Endothelial cell of umbilical vein (primary cell): ENCODE measurements around the gene SLC22A17. TPM values are rescaled to one million over a fixed set of nuclear protein-coding genes. Genes with fewer than 3 reads are reported as not detected.

Source experiments
- BruUV-seq: library from RNA; stranded (reverse); fragments of 400-500 nt; replicated peaks from 2 replicates; lab custom pipeline; 2021; lab: Mats Ljungman, UMichigan
- CTCF ChIA-PET: fragments of 300-600, 350-600 bp; sonication (Branson Sonifier 250); formaldehyde crosslinking; loops from one replicate; lab custom pipeline; 2021; ENCODE audit warnings: antibody characterized with exemption, inconsistent platforms; lab: Charles Lee
- POLR2A ChIA-PET: fragments of 300-600, 350-600 bp; sonication (Branson Sonifier 250); formaldehyde crosslinking; loops from one replicate; lab custom pipeline; 2021; ENCODE audit warnings: antibody characterized with exemption, inconsistent platforms; lab: Charles Lee
- DNase-seq: peaks from one replicate; pipeline ENCODE4 v3.0.0-alpha.2; 2011; ENCODE audit warnings: low read depth, low spot score
- FAIRE-seq: peaks from 2 replicates; lab custom pipeline; 2011; peaks lifted over from hg19 to GRCh38; lab: Jason Lieb, UNC
- H2AFZ ChIP-seq: 2 replicates; pipeline ENCODE4 v1.6.0; 2012; ENCODE audit warnings: low read depth, low read length, control low read depth, inconsistent platforms
- H3K27ac ChIP-seq: 2 replicates; pipeline ENCODE4 v1.5.1; 2011; ENCODE audit warnings: low read depth, mild to moderate bottlenecking, control low read depth, low read length, moderate library complexity; ENCODE audit not compliant: insufficient read depth
- H3K27me3 ChIP-seq, 2 experiments: 2 replicates each; pipeline versions ENCODE4 v1.6.0 to v1.6.1; 2011; ENCODE audit warnings: low read length in 2 of 2, mixed read lengths in 1 of 2; ENCODE audit not compliant: control insufficient read depth in 2 of 2, insufficient read depth in 2 of 2
- H3K36me3 ChIP-seq, 2 experiments: 2 replicates in 1 of 2; 3 replicates in 1 of 2; pipeline ENCODE4 v1.5.1; 2011; ENCODE audit warnings: low read length in 2 of 2, mild to moderate bottlenecking in 1 of 2, moderate library complexity in 1 of 2; ENCODE audit not compliant: control insufficient read depth in 2 of 2, insufficient read depth in 2 of 2; ENCODE audit errors: extremely low read depth in 1 of 2
- H3K4me1 ChIP-seq: 3 replicates; pipeline ENCODE4 v1.5.1; 2011; ENCODE audit warnings: mild to moderate bottlenecking, low read length; ENCODE audit not compliant: control insufficient read depth, insufficient read depth; ENCODE audit errors: extremely low read depth
- H3K4me2 ChIP-seq: 2 replicates; pipeline ENCODE4 v1.6.1; 2011; ENCODE audit warnings: low read length, control low read depth, mixed read lengths; ENCODE audit not compliant: insufficient read depth
- H3K4me3 ChIP-seq, 3 experiments: fragments of 200-600 bp in 1 of 3; sonication (generic), shearing (Covaris generic) in 1 of 3; replicated peaks in 1 of 3; 2 replicates each; pipeline ENCODE4 v1.5.1; 2011 to 2016; ENCODE audit warnings: control low read depth in 3 of 3, low read length in 3 of 3, mild to moderate bottlenecking in 2 of 3, inconsistent platforms in 1 of 3, low read depth in 1 of 3, moderate library complexity in 1 of 3; ENCODE audit not compliant: insufficient read depth in 1 of 3
- H3K79me2 ChIP-seq: 2 replicates; pipeline ENCODE4 v1.6.0; 2012; ENCODE audit warnings: low read length, inconsistent platforms; ENCODE audit not compliant: control insufficient read depth, insufficient read depth
- H3K9ac ChIP-seq: replicated peaks from 2 replicates; pipeline ENCODE3; 2011; ENCODE audit warnings: low read length, control low read depth; ENCODE audit not compliant: insufficient read depth; ENCODE audit errors: extremely low read depth
- H3K9me1 ChIP-seq: replicated peaks from 3 replicates; pipeline ENCODE4 v1.6.0; 2011; ENCODE audit warnings: mild to moderate bottlenecking, low read length; ENCODE audit not compliant: control insufficient read depth, insufficient read depth; ENCODE audit errors: extremely low read depth
- H3K9me3 ChIP-seq: replicated peaks from 2 replicates; pipeline ENCODE4 v1.5.1; 2012; ENCODE audit warnings: low read length, inconsistent platforms; ENCODE audit not compliant: control insufficient read depth, insufficient read depth
- H4K20me1 ChIP-seq: replicated peaks from 2 replicates; pipeline ENCODE3; 2011; ENCODE audit warnings: mild to moderate bottlenecking, low read length; ENCODE audit not compliant: control insufficient read depth, insufficient read depth; ENCODE audit errors: extremely low read depth
- EZH2 ChIP-seq: IDR thresholded peaks from 2 replicates; pipeline ENCODE4 v1.6.1; 2012; ENCODE audit warnings: borderline replicate concordance, low read depth, mild to moderate bottlenecking, moderate library complexity, low read length, inconsistent platforms; ENCODE audit not compliant: severe bottlenecking
- FOS ChIP-seq: IDR thresholded peaks from 2 replicates; pipeline ENCODE4 v1.6.1; 2011; ENCODE audit warnings: mild to moderate bottlenecking, low read length, moderate library complexity, borderline replicate concordance; ENCODE audit not compliant: insufficient read depth
- GATA2 ChIP-seq: IDR thresholded peaks from 2 replicates; pipeline ENCODE4 v1.7.0; 2011; ENCODE audit warnings: low read depth, mild to moderate bottlenecking, moderate library complexity, mixed read lengths, low read length; ENCODE audit not compliant: insufficient read length, insufficient read depth
- JUN ChIP-seq: IDR thresholded peaks from 2 replicates; pipeline ENCODE4 v1.6.1; 2011; ENCODE audit warnings: borderline replicate concordance, low read depth; ENCODE audit not compliant: insufficient read length, insufficient read depth
- MYC ChIP-seq: IDR thresholded peaks from one replicate; pipeline ENCODE4 v1.6.1; 2011; ENCODE audit warnings: mild to moderate bottlenecking, low read depth, low read length
- POLR2A ChIP-seq: IDR thresholded peaks from 2 replicates; pipeline ENCODE4 v1.6.1; 2012; ENCODE audit warnings: low read depth, mild to moderate bottlenecking, control low read depth, low read length
- POLR2AphosphoS5 ChIP-seq: IDR thresholded peaks from 2 replicates; pipeline ENCODE4 v1.6.1; 2012; ENCODE audit warnings: low read depth, mild to moderate bottlenecking, control low read depth, low read length, moderate library complexity; ENCODE audit not compliant: insufficient read depth
- dilution Hi-C: fragments of 300-500 bp; cut with MboI; formaldehyde crosslinking; loops from one replicate; pipeline ENCODE4 v1.15.0; 2019; ENCODE audit warnings: low sequenced_read_pairs; ENCODE audit not compliant: extremely low pct_ligation_motif_present
- intact Hi-C: fragments of 100-400 bp; cut with micrococcal nuclease; formaldehyde crosslinking; loops from one replicate; pipeline ENCODE4 v1.10.0; 2022
- polyA plus RNA-seq, 4 experiments: library from polyadenylated mRNA; depleted of rRNA in 3 of 4; stranded (reverse) in 3 of 4; unstranded in 1 of 4; fragments of >200 nt; gene quantifications; 2 replicates each; pipeline versions ENCODE4 v1.2.1 to v1.2.3, GENCODE V29; 2011 to 2012; ENCODE audit warnings: missing spikeins in 1 of 4
- total RNA-seq: library from RNA; stranded (reverse); gene quantifications from 2 replicates; pipeline ENCODE4 v1.2.3, GENCODE V29; 2021
- TF ChIP-seq, protein P1 (sequence below): IDR thresholded peaks from 2 replicates; pipeline ENCODE4 v1.6.1; 2011; ENCODE audit not compliant: insufficient read depth, insufficient read length
- TF ChIP-seq, protein P2 (sequence below), 2 donors: IDR thresholded peaks; 1 replicate in 1 of 2; 2 replicates in 1 of 2; pipeline ENCODE4 v1.5.1; 2011; ENCODE audit warnings: low read length in 2 of 2, mild to moderate bottlenecking in 2 of 2, moderate library complexity in 2 of 2, control low read depth in 1 of 2, inconsistent platforms in 1 of 2, low read depth in 1 of 2; ENCODE audit not compliant: insufficient read depth in 1 of 2; ENCODE audit errors: extremely low read depth in 1 of 2

SLC22A17 gene
- total and polyA plus RNA-seq, 2 donors (not counting 3 experiments of a cell fraction or from before 2014, with no cell fraction given): 2.9 to 4.6 TPM

DNA sequence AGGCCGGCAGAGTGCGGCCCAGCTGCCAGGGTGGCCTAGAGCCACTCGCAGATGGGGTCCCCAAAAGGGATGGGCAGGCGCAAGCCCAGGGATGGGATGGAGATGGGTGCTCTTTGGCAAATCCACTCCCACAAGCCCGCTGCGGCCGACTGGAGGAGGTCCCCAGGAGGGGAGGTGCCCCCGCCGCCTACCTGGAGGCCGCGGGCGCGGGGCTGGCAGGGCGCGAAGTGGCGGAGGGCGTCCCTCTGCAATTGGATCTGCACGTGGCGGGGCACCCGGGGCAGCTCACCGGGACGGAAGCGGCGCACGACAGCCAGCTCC, 50.8 kb downstream of the SLC22A17 start:
- FAIRE-seq: no peak
- H3K79me2 ChIP-seq: peaks cover 4% of the 10 kb centered on the region
- no peaks in the 10 kb centered on the region for H4K20me1 ChIP-seq
- peak overlapping the region; percentile 38 for H3K27ac ChIP-seq
- H3K36me3 ChIP-seq: no peaks in the 10 kb centered on the region
- TF ChIP-seq FOS: no peak
- TF ChIP-seq, protein P1, sequence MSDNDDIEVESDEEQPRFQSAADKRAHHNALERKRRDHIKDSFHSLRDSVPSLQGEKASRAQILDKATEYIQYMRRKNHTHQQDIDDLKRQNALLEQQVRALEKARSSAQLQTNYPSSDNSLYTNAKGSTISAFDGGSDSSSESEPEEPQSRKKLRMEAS: no peak
- TF ChIP-seq, protein P2, sequence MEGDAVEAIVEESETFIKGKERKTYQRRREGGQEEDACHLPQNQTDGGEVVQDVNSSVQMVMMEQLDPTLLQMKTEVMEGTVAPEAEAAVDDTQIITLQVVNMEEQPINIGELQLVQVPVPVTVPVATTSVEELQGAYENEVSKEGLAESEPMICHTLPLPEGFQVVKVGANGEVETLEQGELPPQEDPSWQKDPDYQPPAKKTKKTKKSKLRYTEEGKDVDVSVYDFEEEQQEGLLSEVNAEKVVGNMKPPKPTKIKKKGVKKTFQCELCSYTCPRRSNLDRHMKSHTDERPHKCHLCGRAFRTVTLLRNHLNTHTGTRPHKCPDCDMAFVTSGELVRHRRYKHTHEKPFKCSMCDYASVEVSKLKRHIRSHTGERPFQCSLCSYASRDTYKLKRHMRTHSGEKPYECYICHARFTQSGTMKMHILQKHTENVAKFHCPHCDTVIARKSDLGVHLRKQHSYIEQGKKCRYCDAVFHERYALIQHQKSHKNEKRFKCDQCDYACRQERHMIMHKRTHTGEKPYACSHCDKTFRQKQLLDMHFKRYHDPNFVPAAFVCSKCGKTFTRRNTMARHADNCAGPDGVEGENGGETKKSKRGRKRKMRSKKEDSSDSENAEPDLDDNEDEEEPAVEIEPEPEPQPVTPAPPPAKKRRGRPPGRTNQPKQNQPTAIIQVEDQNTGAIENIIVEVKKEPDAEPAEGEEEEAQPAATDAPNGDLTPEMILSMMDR (IDR thresholded peaks at IDR 0.05; ENCODE audit: extremely low read depth in 1 of 2, insufficient read depth in 1 of 2, low read depth in 1 of 2, low read length in 2 of 2): no peak
- TF ChIP-seq MYC: no peak
- no peak for TF ChIP-seq POLR2AphosphoS5
- no peak for TF ChIP-seq EZH2
- TF ChIP-seq JUN: no peak
- no peak for TF ChIP-seq POLR2A
- no peak for TF ChIP-seq GATA2
- H3K9ac ChIP-seq: peak overlapping the region; percentile 66
- H3K9me1 ChIP-seq: no peaks in the 10 kb centered on the region
- POLR2A ChIA-PET: interaction anchor here (2.0 kb wide), 1 partner anchor 20 kb away, joined by 13 read pairs; the partner anchor contains the start of gene PABPN1
- no peaks in the 10 kb centered on the region for H3K27me3 ChIP-seq
- intact Hi-C loops (loop anchor here (1.0 kb wide), 5 partner anchors 16 to 181 kb away; partner anchors contain the start of genes HOMEZ, NGDN and PABPN1), dilution Hi-C loops (no loop called here)
- no peak for DNase-seq
- H3K4me3 ChIP-seq: peak overlapping the region; percentile 45 to 53 (median 51)
- no TSS peak for BruUV-seq
- H2AFZ ChIP-seq: peak overlapping the region; percentile 93
- H3K9me3 ChIP-seq: no peaks in the 10 kb centered on the region
- peak overlapping the region; percentile 78 for H3K4me2 ChIP-seq
- CTCF ChIA-PET: interaction anchor here (1.1 to 4.0 kb wide), 8 partner anchors 14 to 225 kb away, joined by 3 to 53 read pairs (median 13); partner anchors contain the start of genes HOMEZ and PABPN1
- H3K4me1 ChIP-seq: peaks cover 18% of the 10 kb centered on the region
